SKM-1 (cell line): ENCODE data around the gene ERC1.

Experiments used
- DNase-seq: peaks from one replicate; lab custom pipeline; 2025; ENCODE audit not compliant: unreplicated experiment; lab: John Stamatoyannopoulos, UW

The ERC1 gene

GRCh38 chr12:1377117-1377516, 386.1 kb downstream of the ERC1 start:
- no peak for DNase-seq

GRCh38 chr12:1377681-1378080, 386.7 kb downstream of the ERC1 start:
- no peak for DNase-seq

- DNase-seq: no peak
Observed at GRCh38 chr12:1380171-1380851, 389.3 kb downstream of the ERC1 start.

GRCh38 chr12:1382151-1382550, 391.1 kb downstream of the ERC1 start:
- no peak for DNase-seq

- no peak for DNase-seq
Observed at GRCh38 chr12:1382826-1383225, 391.8 kb downstream of the ERC1 start.

GRCh38 chr12:1383758-1384157, 392.7 kb downstream of the ERC1 start:
- DNase-seq: no peak

GRCh38 chr12:1384910-1385309, 393.9 kb downstream of the ERC1 start:
- no peak for DNase-seq

- no peak for DNase-seq
Observed at GRCh38 chr12:1391722-1392121, 400.7 kb downstream of the ERC1 start.

GRCh38 chr12:1395421-1395955, 404.5 kb downstream of the ERC1 start:
- DNase-seq: no peak

GRCh38 chr12:1398673-1399072, 407.6 kb downstream of the ERC1 start:
- DNase-seq: no peak

- no peak for DNase-seq
Observed at GRCh38 chr12:1401891-1402290, 410.9 kb downstream of the ERC1 start.

- no peak for DNase-seq
Observed at GRCh38 chr12:1403417-1403816, 412.4 kb downstream of the ERC1 start.

- DNase-seq: no peak
Observed at GRCh38 chr12:1405619-1406018, 414.6 kb downstream of the ERC1 start.

GRCh38 chr12:1410794-1411193, 419.8 kb downstream of the ERC1 start:
- DNase-seq: no peak

GRCh38 chr12:1413930-1414329, 422.9 kb downstream of the ERC1 start:
- DNase-seq: no peak

- DNase-seq: no peak
Observed at GRCh38 chr12:1418144-1418543, 427.1 kb downstream of the ERC1 start.

GRCh38 chr12:1419849-1420371, 428.9 kb downstream of the ERC1 start:
- DNase-seq: no peak

- no peak for DNase-seq
Observed at GRCh38 chr12:1421091-1421846, 430.2 kb downstream of the ERC1 start.

GRCh38 chr12:1422604-1423315, 431.7 kb downstream of the ERC1 start:
- DNase-seq: no peak

GRCh38 chr12:1424674-1425395, 433.8 kb downstream of the ERC1 start:
- DNase-seq: no peak

- DNase-seq: no peak
Observed at GRCh38 chr12:1425396-1425729, 434.3 kb downstream of the ERC1 start.
